ENCODE results near the gene ST3GAL2.

ST3GAL2 gene

GRCh38 chr16:70421014-70421413 is 17.9 kb downstream of the ST3GAL2 start:
- TF ChIP-seq EGR1 (IDR thresholded peaks at IDR 0.05) (no peak), RAD21 (IDR thresholded peaks at IDR 0.05; ENCODE audit: low read depth) (no peak), MAX (IDR thresholded peaks at IDR 0.05) (no peak), REST (IDR thresholded peaks at IDR 0.05; ENCODE audit: low read depth) (no peak), TCF12 (IDR thresholded peaks at IDR 0.05; ENCODE audit: low read depth) (no peak), YY1 (IDR thresholded peaks at IDR 0.05; ENCODE audit: low read depth) (no peak), CEBPB (IDR thresholded peaks at IDR 0.05) (no peak)

GRCh38 chr16:70419384-70420327 is 19.2 kb downstream of the ST3GAL2 start:
- TF ChIP-seq CEBPB (IDR thresholded peaks at IDR 0.05) (no peak), RAD21 (IDR thresholded peaks at IDR 0.05; ENCODE audit: low read depth) (no peak), NFIC (IDR thresholded peaks at IDR 0.05) (no peak)

GRCh38 chr16:70418993-70419318 is 19.9 kb downstream of the ST3GAL2 start:
- TF ChIP-seq CEBPB (IDR thresholded peaks at IDR 0.05) (no peak), CREB1 (IDR thresholded peaks at IDR 0.05; ENCODE audit: low read depth) (no peak), REST (IDR thresholded peaks at IDR 0.05; ENCODE audit: low read depth) (no peak), NFIC (IDR thresholded peaks at IDR 0.05) (no peak), USF1 (IDR thresholded peaks at IDR 0.05) (no peak), MAX (IDR thresholded peaks at IDR 0.05) (no peak), YY1 (IDR thresholded peaks at IDR 0.05; ENCODE audit: low read depth) (no peak)

GRCh38 chr16:70418274-70418992 is 20.5 kb downstream of the ST3GAL2 start:
- no peak for TF ChIP-seq USF1 (IDR thresholded peaks at IDR 0.05)
- no peak for TF ChIP-seq TAF1 (IDR thresholded peaks at IDR 0.05; ENCODE audit: low read depth)
- no peak for TF ChIP-seq EP300 (IDR thresholded peaks at IDR 0.05; ENCODE audit: borderline replicate concordance)
- no peak for TF ChIP-seq YY1 (IDR thresholded peaks at IDR 0.05; ENCODE audit: low read depth)
- TF ChIP-seq CREB1 (IDR thresholded peaks at IDR 0.05; ENCODE audit: low read depth): no peak
- TF ChIP-seq CEBPB (IDR thresholded peaks at IDR 0.05): no peak
- TF ChIP-seq ZBTB7A (IDR thresholded peaks at IDR 0.05; ENCODE audit: low read depth): no peak
- no peak for TF ChIP-seq REST (IDR thresholded peaks at IDR 0.05; ENCODE audit: low read depth)
- no peak for TF ChIP-seq MAX (IDR thresholded peaks at IDR 0.05)
- TF ChIP-seq FOXM1 (IDR thresholded peaks at IDR 0.05; ENCODE audit: borderline replicate concordance, low read depth): no peak
- no peak for TF ChIP-seq RAD21 (IDR thresholded peaks at IDR 0.05; ENCODE audit: low read depth)
- TF ChIP-seq EGR1 (IDR thresholded peaks at IDR 0.05): no peak
